HepG2 (cell line): Measurements from ENCODE around the gene RPS19.

Experiments used
- ETV6 ChIP-seq: sonication (generic); formaldehyde crosslinking; conservative IDR thresholded peaks from 2 replicates; pipeline ENCODE4 v1.4.0; 2020; ENCODE audit warnings: missing genetic modification reagents
- SP2 ChIP-seq: sonication (generic); formaldehyde crosslinking; IDR thresholded peaks from 2 replicates; pipeline ENCODE4 v1.5.1; 2020; ENCODE audit warnings: mild to moderate bottlenecking, missing genetic modification reagents
- TF ChIP-seq, protein P1 (sequence below): sonication (generic); formaldehyde crosslinking; IDR thresholded peaks from 2 replicates; pipeline ENCODE4 v1.8.1; 2023; ENCODE audit warnings: missing genetic modification reagents, inconsistent platforms, borderline replicate concordance
- TF ChIP-seq, protein P2 (sequence below), 2 experiments: fragments of 450-650 bp in 1 of 2; sonication (generic) in 1 of 2; formaldehyde crosslinking in 1 of 2; IDR thresholded peaks; 2 replicates each; pipeline versions ENCODE4 v1.6.1 to v1.8.0; 2016 to 2022; ENCODE audit warnings: antibody characterized with exemption in 1 of 2, mild to moderate bottlenecking in 1 of 2, missing genetic modification reagents in 1 of 2
- TF ChIP-seq, protein P3 (sequence below): sonication (generic); formaldehyde crosslinking; IDR thresholded peaks from 2 replicates; pipeline ENCODE4 v1.4.0; 2020; ENCODE audit warnings: missing genetic modification reagents, borderline replicate concordance
- TF ChIP-seq, protein P4 (sequence below): sonication (generic); formaldehyde crosslinking; IDR thresholded peaks from 2 replicates; pipeline ENCODE4 v1.5.0; 2020; ENCODE audit warnings: mild to moderate bottlenecking, missing genetic modification reagents, moderate library complexity

DNA sequence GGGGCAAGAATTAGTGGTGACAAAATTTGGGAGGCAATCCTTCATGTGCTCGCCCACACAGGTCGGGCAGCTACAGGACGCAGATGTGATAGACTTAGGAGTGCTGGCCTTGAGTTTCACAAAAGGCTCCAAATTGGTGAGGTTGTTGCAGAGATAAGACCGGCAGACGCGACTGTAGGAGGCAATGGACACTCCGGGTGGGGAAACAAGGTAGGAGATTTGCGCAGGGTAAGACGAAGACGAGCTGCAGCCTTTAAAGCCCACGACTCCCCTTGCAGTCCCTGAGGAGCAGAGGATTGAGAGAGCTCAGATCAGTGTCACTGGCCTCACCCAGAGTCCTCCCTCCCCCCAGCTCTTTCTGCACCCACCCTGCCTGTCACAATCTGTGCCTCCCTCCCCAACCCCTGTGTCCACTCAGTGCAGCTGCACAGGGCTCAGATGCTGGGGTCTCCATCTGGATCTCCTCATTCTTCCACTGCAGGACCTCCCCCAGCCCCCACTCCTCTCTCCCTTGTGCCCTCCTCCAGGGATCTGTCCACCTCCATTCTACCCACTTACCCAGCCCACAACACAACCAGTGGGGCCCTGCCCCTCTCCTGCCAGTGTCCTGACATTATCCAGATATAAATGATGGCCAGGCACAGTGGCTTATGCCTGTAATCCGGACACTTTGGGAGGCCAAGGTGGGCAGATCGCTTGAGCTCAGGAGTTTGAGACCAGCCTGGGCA lies 21.9 kb upstream of the RPS19 start:
- TF ChIP-seq, protein P1, sequence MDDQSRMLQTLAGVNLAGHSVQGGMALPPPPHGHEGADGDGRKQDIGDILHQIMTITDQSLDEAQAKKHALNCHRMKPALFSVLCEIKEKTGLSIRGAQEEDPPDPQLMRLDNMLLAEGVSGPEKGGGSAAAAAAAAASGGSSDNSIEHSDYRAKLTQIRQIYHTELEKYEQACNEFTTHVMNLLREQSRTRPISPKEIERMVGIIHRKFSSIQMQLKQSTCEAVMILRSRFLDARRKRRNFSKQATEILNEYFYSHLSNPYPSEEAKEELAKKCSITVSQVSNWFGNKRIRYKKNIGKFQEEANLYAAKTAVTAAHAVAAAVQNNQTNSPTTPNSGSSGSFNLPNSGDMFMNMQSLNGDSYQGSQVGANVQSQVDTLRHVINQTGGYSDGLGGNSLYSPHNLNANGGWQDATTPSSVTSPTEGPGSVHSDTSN (CRISPR knock-in tag), result no peak
- no peak for TF ChIP-seq ETV6 (CRISPR knock-in tag)
- TF ChIP-seq, protein P2, sequence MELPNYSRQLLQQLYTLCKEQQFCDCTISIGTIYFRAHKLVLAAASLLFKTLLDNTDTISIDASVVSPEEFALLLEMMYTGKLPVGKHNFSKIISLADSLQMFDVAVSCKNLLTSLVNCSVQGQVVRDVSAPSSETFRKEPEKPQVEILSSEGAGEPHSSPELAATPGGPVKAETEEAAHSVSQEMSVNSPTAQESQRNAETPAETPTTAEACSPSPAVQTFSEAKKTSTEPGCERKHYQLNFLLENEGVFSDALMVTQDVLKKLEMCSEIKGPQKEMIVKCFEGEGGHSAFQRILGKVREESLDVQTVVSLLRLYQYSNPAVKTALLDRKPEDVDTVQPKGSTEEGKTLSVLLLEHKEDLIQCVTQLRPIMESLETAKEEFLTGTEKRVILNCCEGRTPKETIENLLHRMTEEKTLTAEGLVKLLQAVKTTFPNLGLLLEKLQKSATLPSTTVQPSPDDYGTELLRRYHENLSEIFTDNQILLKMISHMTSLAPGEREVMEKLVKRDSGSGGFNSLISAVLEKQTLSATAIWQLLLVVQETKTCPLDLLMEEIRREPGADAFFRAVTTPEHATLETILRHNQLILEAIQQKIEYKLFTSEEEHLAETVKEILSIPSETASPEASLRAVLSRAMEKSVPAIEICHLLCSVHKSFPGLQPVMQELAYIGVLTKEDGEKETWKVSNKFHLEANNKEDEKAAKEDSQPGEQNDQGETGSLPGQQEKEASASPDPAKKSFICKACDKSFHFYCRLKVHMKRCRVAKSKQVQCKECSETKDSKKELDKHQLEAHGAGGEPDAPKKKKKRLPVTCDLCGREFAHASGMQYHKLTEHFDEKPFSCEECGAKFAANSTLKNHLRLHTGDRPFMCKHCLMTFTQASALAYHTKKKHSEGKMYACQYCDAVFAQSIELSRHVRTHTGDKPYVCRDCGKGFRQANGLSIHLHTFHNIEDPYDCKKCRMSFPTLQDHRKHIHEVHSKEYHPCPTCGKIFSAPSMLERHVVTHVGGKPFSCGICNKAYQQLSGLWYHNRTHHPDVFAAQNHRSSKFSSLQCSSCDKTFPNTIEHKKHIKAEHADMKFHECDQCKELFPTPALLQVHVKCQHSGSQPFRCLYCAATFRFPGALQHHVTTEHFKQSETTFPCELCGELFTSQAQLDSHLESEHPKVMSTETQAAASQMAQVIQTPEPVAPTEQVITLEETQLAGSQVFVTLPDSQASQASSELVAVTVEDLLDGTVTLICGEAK (IDR thresholded peaks at IDR 0.05), result no peak
- TF ChIP-seq, protein P2 (CRISPR knock-in tag; IDR thresholded peaks at IDR 0.05), result no peak
- TF ChIP-seq, protein P3, sequence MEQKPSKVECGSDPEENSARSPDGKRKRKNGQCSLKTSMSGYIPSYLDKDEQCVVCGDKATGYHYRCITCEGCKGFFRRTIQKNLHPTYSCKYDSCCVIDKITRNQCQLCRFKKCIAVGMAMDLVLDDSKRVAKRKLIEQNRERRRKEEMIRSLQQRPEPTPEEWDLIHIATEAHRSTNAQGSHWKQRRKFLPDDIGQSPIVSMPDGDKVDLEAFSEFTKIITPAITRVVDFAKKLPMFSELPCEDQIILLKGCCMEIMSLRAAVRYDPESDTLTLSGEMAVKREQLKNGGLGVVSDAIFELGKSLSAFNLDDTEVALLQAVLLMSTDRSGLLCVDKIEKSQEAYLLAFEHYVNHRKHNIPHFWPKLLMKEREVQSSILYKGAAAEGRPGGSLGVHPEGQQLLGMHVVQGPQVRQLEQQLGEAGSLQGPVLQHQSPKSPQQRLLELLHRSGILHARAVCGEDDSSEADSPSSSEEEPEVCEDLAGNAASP (CRISPR knock-in tag), result no peak
- TF ChIP-seq SP2 (CRISPR knock-in tag), result no peak
- TF ChIP-seq, protein P4, sequence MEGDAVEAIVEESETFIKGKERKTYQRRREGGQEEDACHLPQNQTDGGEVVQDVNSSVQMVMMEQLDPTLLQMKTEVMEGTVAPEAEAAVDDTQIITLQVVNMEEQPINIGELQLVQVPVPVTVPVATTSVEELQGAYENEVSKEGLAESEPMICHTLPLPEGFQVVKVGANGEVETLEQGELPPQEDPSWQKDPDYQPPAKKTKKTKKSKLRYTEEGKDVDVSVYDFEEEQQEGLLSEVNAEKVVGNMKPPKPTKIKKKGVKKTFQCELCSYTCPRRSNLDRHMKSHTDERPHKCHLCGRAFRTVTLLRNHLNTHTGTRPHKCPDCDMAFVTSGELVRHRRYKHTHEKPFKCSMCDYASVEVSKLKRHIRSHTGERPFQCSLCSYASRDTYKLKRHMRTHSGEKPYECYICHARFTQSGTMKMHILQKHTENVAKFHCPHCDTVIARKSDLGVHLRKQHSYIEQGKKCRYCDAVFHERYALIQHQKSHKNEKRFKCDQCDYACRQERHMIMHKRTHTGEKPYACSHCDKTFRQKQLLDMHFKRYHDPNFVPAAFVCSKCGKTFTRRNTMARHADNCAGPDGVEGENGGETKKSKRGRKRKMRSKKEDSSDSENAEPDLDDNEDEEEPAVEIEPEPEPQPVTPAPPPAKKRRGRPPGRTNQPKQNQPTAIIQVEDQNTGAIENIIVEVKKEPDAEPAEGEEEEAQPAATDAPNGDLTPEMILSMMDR (CRISPR knock-in tag), result no peak
